IPS DF 19.7 (cell line): ENCODE results near the gene PBX2.
"Not testable (repeated sequence)": the region's sequence is repeated elsewhere in the genome, so short reads cannot be mapped to it uniquely, and the experiment has no call there.

Source experiments
- DNase-seq: peaks from one replicate; pipeline ENCODE4 v3.0.0-alpha.2; 2013; ENCODE audit warnings: low read depth, low spot score

The PBX2 gene

DNA sequence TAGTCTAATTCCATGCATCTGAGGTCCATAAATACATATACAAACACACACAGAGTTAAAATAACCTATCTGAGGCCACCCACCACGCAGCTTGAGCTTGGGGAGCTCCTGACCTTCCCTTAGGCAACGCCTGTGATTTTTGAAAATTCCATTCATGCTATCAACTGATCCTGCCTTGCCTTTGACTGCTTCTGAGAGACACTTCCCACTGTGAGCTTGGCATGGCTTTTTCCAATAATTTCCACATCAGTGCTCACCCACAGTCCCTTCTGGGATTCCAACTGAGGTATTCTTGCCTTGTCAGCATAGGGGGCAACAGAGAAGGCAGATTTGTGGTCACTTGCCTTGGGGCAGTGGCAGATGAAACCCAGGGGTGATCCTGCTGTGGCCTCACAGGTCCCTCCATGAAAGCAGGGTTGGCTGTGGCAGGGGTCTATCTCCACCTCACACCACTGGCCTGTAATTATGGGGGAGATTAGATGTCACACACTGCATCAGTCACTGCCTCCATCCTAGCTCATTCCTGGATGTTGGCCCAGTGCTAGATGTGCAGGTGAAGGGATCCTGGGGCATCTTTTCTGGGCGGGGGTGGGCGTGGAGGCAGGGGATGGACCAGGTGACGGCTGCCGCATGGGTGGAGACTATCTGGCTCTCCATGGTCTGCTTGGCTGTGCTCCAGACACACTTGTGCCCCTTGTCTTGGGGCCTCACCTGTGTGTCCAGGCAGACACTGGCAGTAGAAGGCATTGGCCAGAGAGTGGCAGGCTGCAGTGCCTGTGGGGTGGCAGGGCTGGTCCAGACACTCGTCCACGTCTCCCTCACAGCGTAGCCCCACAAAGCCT lies 13.6 kb upstream of the PBX2 start:
- no peak for DNase-seq

DNA sequence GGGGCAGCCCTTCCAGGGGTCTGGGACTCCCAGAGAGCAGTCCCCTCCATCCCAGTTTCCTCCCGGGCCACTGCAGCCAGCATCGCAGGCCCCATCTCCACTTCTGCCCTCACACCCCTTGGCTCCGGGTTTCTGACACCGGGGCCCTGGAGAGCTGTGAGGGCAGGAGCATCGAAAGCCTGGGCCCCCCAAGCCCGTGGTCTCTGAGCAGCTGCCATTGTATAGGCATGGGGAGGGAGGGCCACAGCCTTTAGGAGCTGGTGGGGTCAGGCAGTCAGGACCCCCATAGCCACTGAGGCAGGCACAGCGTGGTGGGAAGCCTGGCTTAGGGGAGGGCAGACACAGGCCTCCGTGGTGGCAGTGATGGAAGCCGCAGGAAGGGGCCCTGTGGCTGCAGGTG lies 12.2 kb upstream of the PBX2 start:
- DNase-seq = no peak

DNA sequence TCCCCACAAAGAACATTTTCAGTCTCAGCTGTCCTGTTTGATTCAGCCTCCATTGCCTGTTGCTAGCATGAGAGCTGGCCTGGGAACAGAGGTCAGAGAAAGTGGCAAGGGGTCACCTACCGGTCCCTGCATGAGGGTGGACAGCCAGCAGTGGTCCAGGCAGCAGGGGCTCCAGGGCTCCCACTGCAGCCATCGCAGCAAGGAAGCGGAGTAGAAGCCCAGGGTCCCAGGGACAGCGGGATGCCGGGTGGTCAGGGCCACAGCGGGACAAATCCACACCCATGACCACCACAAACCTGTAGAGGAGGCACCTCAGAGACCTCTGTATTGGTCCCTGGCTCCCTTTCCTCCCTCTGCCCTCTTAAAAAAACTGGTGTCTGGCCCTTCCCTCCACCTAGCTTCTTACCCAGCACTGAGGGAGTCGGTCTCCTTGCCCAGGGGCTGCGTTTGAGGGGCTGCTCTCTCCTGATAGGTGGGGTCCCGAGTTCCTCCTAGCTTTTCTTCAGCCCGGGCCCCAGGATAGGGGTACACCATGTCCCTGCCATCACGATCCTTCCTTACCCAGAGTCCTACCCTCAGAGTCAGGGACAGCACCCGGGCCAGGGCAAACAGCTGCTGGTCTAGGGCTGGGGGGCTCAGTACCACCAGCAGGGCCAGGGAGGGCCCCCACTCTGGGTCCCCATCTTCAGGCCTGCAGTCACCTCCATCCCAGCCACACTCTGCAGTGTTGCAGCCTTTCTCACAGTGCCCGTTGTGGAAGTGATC lies 10.9 kb upstream of the PBX2 start:
- DNase-seq = no peak

DNA sequence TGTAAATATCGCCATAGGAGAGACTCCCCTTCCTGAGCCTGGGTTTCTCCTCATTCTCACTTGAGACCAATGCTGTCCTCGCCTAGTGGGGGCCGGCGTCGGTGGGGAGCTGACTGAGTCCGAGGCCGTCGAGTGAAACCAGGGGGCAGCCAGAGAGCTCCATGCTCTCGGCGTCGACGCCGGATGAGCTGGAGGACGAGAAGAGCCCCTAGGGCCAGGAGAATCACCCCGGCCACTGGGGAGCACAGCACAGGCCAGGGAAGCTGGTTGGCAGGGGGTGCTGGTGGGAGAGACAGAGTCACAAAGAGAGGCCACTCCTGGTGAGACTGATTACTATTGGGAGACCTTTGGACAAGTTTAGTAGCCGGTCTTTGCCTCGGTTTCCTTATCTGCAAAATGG lies 8.9 kb upstream of the PBX2 start:
- DNase-seq = no peak

DNA sequence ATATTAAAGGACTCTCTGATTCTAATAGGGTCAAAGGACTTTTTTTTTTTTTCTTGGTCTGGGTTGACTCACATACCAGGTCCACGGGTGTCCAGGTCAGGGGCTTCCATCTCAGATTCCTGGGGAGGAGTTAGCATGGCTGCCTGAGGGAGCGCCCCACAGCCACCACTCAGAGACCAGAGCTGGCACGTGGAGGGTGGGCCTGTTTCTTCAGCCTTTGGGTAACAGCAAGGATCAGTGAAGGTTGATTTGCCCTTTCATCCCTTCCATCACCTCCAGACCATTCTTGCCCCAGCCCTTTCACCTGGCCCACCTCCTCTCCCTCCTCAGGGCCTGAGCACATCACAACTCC lies 8.3 kb upstream of the PBX2 start:
- no peak for DNase-seq

DNA sequence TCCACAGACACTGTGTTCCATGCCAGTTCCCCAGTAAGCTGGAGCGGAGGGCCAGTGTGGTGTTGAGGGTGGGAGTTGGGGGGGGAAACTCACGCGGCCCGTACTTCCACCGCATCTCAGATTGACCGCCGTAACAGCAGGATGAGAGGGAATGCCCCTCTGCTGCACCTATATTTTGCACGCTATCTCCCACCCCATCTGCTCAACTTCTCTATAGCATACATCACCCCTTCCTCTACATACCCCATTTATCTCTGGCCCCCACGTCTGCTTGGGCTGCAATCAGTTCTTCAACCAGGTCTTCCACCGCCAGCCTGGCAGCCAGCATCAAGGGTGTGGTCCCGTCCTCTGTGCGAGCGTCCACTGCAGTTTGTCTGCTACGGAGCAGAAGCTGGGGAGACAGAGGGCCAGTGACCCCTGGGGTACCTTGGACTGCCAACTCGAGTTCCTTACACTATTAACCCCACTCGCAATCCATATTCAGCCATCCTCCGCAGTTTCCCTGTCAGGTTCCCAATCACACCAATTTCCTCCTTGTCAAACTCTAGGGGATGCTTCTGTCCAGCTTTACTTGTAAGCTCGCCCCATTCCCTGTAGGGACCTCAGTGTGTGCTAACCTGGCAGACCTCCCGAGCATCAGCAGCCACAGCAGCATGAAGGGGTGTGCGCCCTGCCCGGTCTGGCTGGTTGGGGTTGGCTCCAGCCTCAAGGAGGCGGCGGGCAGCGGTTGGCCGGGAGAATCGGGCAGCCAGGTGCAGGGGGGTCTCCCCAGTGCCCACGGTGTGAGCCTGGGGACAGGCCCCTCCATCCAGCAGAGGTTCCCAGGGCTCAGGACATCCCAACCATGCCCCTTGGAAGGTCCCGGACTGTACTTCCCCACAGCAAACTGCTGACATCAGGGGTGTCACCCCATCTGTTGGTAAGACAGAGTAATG lies 6.9 kb upstream of the PBX2 start:
- no peak for DNase-seq

DNA sequence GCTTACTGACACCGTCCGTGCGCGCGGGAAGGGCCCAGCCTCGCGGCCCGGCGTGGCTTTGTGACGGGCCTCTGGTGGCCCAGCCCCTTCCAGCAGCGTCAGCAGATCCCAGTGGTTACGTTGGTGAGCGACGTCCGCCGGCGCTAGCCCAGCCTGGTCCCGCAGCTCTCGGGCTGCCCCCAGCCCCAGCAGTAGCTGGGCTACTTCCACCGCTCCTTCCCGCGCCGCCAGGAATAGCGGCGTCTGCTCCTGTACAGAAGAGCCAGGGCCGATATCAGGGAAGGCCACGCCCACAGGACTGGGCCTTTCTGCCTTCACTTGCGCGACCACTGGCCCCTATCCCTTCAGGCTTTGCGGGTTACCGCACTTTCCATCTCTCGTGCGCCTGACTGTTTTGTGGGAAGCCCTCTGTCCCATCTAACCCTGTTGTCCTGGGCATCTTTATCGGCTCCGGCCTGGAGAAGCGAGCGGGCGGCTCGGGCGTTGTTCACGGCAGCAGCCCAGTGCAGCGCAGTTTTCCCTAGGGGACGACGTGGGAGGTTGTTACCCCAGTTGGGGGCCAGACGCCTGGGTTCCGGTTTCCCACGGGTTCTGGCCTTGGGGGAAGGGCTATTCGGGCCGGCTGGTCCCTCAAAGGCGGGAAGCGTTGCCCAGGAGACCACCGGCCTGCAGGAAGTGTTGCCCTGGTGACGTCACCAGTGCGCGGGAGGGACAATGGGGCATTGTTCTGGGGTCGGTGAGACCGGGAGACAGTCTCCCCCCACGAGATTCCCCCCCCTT lies 6.1 kb upstream of the PBX2 start:
- no peak for DNase-seq

DNA sequence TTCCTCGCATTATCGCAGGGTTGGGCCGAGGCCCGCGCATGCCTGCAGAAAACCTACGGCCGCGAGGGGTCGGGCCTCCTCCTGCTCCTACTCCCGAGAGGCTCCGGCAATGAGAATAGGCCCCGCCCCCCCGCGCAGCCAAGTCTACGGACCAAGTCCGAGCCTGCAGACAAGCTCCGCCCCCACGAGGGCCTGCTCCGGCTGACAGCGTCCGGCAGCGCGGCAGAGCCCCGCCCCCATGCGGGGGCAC lies 5.6 kb upstream of the PBX2 start:
- DNase-seq = peak; percentile 96

DNA sequence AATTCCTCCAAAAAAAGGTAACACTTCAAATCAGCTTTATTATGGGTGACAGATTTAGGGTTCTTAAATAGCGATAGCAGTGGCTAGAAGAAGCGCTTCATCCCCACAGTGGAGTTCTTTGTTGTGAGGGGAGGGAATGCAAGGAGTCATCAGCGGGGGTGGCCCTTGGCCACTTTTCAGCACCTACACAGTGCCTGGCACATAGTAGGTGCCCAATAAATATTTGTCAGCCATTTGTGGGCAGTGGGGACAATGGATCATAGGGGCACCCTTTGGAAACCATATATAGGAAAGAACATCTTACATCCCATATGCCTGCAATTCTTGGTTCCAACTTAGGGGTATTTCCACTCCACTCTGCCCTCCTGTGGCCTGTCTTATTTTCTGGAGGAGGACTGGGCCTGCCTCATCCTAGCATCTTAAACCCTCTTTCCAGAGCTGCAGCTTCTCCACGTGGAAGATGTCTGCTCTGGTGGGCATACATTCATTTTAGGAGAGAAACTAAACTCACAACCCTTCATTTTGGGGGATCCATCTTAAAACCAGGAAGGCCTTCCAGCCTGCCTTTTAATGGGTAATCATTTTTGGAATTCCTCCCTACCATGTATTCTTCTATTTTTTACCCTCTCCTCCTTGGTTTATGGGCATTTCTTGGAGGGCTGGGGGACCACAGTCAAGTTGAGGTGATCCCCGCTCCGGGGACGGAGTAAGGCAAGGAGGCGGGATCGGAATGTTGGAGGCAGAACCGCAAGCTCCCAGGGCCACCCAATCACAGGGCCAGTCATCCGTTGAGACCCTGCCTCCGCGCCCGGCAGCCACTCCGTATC lies 5.0 kb upstream of the PBX2 start:
- DNase-seq = no peak

DNA sequence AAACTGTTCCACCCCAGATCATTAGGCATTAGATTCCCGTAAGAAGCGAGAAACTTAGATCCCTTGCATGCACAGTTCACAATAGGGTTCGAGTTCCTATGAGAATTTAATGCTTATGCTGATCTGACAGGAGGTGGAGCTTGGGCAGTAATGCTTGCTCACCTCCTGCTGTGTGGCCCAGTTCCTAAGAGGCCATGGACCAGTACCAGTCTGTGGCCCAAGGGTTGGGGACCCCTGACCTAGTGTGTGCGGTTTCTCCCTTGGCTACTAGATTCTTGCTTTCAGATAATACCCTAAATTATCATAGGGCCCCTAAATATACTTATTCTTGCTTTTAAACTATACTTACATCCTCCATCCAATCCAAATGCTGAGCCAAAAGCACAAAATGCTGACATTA lies 4.4 kb upstream of the PBX2 start:
- DNase-seq = no peak

DNA sequence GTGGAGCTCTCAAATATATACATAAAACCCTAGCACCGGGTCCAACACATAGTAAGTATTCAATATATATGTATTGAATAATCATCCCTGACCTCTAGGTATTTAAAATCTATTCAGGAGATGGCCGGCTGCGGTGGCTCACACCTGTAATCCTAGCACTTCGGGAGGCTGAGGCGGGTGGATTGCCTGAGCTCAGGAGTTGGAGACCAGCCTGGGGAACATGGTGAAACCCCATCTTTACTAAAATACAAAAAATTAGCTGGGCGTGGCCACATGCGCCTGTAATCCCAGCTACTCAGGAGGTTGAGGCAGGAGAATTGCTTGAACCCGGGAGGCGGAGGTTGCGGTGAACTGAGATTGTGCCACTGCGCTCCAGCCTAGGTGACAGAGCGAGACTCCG lies 3.1 kb upstream of the PBX2 start:
- DNase-seq = not testable (repeated sequence)

DNA sequence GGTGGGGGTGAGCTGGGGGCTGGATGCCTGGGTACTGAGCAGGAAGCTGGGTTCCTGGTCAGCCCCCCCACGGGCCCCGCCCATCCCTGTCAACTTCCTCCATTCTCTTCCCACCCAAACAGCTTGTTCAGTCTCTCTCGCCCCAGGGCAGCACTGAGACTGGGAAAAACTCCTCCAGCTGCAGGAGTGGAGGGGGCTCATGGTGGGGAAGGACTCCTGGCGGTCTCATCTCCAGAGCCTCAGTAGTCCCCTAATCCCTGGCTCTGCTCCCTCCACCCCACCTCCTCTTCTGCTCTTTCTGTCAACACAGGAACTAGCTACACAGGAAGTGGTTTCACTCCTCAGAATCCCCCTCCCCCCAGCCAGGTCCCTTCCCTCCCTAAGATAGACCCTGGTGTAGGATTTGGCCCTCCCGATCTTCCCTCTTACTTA lies 2.6 kb upstream of the PBX2 start, which contains the start of gene GPSM3:
GPSM3 (minus strand) TSS at position 36 of the 432 bp plus-strand sequence. CDS start 130 bp downstream, outside the sequence.
- DNase-seq = no peak

DNA sequence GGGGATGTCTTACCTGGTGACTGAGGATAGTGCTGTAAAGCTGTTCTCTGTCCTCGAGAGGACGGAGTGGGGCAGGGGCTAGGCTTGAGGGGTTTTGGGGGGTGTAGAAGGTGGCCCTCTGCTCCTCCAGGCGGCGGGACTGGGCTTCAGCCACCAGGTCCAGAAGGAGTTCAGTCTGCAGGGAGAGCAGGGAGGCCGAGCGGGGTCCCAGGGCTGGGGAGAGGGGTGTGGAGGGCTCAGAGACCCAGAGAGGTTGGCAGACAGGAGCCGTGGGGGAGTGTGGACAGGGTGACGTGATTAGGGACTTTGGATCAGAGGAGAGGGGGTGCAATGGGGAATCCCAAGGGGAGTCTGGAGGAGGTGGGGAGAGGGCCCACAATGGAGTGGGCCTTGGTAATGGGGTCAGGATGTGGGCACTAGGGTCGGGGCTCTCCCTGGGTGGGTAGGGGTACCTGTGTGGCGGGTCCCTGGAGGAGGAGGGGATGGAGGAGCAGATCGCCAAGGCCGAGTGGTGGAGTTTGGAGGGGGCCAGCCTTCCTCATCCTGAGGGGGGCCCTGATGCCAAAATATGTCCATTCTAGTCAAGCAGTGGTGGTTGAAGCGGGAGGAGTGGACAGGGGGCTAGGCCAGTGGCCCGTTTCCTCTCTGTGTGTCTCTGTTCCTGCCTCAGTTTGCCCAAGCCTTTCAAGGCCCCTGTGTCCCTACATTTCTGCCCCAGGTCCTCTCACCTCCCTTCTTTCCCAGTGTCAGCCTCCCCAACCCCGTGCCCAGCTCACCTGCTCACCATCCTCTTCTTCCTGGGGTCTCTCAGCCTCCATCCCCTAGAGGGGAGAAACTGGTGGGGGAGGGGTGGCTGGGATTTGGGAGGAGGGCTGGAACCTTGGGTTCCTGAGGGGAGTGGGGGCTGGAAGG lies 1.9 kb upstream of the PBX2 start:
- no peak for DNase-seq

DNA sequence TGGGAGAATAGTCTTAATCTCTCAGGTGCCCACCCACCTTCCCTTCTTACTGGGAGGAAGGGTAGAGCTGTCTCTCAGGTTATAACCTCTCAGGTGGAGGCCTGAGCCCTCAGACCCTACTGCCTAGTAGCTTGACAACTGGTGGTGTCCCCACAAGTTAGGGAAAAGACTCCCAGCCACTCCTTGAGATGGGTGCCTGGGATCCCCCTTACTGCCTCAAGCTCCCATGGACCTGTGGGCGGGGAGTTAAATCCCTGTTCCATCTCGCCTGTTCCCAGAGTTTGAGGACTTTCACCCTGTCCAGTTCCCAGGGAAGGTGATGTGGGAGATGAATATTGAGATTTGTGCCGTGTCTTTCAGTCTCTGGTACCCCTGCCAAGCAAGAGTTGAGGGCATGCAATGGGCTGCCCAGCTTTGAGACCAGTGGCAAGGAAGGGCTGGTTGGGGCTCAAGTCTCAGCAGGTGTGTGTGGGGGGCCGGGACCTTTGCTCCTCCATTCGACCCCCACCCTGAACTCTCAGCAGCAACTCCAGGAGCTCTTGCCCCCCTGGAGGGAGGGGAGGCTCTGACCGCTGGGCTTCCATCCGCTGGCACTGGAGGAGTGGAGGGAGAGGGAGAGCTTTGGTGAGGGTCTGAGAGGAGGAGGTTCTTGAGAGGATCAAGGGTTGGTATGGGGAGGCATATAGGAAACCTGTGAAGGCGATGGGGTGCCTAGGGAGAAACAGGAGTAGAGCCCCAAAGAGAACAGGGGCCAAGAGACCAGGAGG lies 1.1 kb upstream of the PBX2 start:
- DNase-seq = no peak

DNA sequence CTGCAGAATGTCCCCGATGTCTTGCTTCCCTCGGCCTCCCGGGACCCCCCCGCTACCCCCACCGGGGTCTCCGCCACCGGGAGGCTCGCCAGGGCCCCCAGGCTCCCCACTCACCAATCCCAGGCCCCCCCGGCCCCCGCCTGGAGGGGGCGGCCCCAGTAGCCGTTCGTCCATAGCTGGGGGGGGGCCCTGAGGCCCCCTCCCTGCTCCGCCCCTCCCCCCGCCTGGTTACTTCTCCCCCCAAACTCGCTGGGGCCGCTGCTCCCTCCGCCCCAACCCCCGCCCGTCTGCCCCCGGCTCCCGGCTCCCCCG lies 304 bp downstream of the PBX2 start:
- no peak for DNase-seq

DNA sequence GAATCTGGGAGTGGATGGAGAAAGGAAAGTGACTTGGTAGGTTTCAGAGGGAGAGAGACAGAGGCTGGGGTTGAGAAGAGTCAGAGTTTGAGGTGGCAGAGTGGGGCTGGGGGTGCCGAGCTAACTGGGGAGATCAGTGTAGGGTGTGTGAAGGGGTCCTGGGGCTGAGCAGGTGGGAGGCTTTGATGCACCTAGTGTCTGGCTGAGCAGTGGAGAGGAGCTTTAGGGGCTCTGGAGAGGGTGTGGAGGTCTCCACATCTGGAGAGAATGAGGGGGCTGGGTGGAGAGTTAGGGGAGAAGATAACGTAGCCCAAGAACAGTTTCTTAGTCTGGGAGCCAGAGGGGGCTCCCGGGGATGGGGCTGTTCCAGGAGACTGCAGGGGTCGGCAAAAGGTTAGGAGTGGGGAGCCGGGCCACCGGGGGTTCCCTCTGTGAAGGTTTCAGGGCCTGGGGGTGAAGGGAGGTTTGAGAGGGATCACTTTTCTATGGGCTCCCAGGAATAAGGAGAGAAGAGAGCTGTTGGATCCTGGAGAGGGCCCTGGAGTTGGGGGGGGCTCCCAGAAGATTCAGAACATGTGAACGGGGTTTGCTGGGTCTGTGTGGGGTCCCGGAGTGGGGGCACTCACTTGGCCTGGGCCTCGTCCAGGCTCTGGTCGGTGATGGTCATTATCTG lies 797 bp downstream of the PBX2 start:
- no peak for DNase-seq

DNA sequence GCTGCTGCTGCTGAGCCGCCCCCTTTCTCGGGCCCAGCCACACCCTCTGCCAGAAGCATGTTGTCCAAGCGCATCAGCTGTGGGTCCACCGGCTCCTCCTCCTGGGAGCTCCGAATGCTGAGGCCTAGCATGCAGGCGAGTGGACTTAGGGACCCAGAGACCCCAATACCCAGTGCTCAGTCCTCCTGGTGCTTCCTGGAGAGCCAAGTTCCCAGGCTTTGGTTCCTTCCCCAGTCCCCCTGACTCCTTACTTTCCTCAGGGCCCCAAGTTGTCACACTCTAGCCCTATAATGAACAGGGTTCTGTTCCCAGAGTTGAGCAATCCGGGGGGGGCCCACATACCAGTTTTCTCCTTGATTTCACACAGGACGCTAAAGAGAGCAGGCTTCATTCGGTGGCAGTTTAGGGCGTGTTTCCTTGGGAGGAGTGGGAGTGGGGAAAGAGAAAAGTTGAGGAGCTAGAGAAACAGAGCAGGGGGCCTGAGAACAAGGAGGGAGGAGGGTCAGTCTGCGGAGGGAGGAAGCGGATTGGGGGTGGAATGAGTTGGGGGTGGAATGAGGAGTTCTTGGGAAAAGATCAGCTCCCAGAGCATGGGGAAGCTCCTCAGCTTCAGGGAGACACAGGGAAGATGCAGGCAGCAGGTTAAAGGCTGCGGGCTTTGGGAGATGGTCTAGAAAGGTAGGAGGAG lies 1.5 kb downstream of the PBX2 start:
- DNase-seq = no peak
